GM19023 (cell line): ENCODE data around the gene FHL5.
"Not testable (repeated sequence)": the region's sequence is repeated elsewhere in the genome, so short reads cannot be mapped to it uniquely, and the experiment has no call there.

ENCODE experiments used
- ATAC-seq: cut with Tn5 transposase; IDR thresholded peaks from one replicate; pipeline ENCODE4 v1.9.1; 2021; ENCODE audit warnings: mild to moderate bottlenecking, moderate library complexity; ENCODE audit not compliant: unreplicated experiment

FHL5 gene

DNA sequence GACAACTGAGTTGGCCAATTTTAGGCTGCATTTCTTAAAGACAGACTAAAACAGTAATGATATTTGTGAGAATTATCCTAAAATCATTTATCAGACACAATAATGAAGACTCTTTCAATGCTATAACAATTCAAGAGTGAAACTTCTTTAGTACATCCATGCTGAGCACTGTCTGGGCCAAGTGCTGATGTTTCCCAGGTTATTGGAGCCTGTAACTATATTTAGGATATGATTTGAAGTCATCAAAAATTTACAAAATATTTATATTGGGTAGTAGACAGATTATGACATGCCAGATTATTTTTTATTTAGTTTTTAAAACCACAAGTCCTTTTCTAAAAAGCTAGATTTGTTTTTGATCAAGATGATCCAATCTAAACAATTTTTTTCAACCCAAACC is 45.1 kb downstream of the FHL5 start:
- no peak for ATAC-seq

DNA sequence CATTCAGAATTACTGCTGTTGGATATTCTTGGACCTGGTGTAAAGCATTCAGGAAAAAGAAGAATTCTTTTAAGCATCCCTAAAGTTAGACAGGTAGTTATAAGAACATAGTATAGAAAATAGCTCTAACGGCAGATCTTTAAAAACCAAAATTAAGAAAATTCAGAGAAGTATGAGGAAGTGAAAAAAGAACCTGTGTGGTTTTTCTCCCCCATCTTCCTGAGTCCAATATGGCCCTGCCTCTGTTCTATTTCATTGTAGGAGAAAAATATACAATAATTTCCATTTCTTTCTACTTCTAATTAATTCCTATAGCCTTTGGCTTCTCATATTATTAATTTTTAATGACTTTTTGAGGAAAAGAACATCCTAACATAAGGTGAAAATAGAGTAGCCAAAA is 47.1 kb downstream of the FHL5 start:
- ATAC-seq: no peak

DNA sequence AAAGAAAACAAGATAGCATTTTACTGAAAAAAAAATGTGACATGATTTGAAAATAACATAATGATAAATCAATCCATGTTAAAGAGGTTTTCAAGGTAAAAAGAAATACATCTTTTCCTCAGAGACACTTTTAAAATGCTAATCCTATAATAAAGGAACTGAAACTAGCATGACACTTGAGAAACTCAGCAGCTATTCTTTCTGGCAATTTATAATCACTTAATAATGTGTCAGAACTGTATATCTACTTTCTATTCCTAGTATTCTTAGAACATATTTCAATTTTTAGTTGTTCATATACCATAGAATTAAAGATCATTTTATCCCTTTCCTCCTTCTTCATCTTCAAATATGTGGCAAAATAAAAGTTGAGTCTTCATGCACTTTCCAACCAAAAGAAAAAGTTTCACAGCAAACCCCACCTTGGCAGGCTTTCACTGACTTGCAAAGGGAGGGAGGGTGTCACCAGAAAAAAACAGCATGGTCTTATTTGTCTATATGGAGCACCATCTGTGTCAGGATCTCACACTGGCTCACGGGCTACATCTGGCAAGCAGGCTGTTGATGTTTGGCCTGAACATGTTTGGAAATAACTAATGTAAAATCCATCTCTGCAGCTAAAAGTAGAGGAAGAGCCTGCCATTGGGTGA is 48.5 kb downstream of the FHL5 start:
- ATAC-seq: peak; percentile 65

DNA sequence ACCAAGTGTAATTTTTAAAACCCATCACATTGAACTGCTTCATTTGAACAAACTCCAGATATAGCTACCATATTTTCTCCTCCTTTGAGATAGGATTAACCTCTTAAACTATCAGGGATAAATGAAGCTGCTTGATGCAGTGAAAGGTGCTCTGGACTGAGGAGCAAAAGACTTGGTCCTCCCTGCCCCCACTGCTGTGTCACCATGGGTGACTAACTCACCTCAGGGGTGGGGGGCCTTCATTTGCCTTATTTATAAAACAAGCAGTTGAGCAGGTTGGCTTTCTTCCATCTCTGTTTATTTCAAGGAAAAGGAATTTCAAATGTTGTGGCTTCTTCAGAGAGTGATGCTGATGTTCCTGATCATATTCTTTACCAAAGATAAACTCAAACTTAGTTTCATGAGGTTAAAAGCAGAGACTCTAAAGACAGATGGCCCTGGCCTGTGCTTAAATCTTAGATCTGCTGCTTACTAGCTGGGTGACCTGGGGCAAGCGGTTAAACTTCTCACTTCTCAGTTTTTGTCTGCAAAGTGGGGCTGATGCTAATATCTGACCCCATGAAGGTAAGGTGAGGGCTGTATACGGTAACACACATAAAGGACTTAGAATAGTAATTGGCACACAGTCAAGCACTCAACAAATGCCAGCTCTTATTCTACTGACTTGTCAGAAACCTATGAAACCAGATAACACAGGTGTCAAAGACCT is 50.5 kb downstream of the FHL5 start:
- ATAC-seq: no peak

- ATAC-seq: no peak
These were observed 57.9 kb downstream of the FHL5 start for GRCh38 chr6:96620851-96621250.

DNA sequence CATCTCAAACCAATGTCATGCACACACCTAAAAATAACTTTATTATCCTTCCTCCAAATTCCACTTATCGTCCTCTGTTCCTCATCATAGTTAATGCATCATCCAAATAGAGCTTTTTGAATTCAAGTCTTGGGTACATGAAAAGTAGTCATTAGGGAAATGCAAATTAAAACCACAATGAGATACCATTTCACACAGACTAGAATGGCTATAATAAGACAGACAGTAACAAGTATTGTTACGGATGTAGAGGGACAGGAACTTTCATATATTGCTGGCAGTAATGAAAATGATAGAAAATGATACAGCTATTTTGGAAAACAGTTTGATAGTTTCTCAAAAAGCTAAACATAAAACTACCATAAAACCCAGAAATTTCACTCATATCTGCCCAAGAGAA is 59.1 kb downstream of the FHL5 start:
- no peak for ATAC-seq

GRCh38 chr6:96624957-96625356 is 62.0 kb downstream of the FHL5 start:
- ATAC-seq: no peak

- peak; percentile 89 for ATAC-seq
These were observed 63.9 kb downstream of the FHL5 start for GRCh38 chr6:96626759-96627364.

DNA sequence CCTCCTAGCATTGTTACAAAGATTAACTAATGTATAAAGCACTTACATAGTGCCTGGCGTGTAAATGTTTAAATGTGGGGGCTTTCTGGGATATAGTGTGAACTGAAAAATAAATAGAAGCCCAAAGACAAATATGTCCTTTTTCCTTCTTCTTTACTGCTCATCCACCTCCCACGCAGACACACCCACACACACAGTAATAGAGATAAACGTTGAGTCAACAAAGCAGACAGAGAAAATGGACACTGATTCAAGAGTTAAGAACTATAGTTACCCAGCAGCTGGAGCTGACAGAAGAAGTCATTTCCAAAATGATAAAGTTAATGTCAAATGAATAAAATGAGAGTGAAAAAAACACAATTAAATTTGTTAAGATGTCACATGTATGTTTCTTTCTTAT is 68.3 kb downstream of the FHL5 start:
- ATAC-seq: no peak

- ATAC-seq: not testable (repeated sequence)
These were observed 75.1 kb downstream of the FHL5 start for GRCh38 chr6:96637979-96638378.

GRCh38 chr6:96645106-96645505 is 82.2 kb downstream of the FHL5 start:
- no peak for ATAC-seq

GRCh38 chr6:96649926-96650325 is 87.0 kb downstream of the FHL5 start:
- ATAC-seq: no peak

DNA sequence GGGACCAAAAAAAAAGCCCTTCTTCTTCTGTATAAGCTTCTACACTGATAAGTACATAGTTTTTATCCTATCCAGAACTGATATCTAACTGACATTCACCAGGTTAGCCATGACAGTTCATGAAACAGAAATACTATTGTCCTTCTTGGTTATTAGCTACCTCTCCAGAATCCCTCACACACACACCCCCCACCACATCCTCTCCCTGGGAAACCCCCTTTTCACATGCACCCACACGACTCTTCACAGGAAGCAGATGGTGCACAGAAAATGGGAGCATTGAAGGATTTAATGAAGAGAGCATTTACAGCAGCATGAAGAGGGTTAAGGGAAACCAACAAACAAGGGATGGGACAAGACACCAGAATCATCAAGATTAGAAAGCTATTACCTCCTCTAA is 88.9 kb downstream of the FHL5 start:
- ATAC-seq: peak; percentile 45

- ATAC-seq: no peak
These were observed 89.6 kb downstream of the FHL5 start for GRCh38 chr6:96652552-96652951.

GRCh38 chr6:96653181-96653580 is 90.3 kb downstream of the FHL5 start:
- no peak for ATAC-seq

DNA sequence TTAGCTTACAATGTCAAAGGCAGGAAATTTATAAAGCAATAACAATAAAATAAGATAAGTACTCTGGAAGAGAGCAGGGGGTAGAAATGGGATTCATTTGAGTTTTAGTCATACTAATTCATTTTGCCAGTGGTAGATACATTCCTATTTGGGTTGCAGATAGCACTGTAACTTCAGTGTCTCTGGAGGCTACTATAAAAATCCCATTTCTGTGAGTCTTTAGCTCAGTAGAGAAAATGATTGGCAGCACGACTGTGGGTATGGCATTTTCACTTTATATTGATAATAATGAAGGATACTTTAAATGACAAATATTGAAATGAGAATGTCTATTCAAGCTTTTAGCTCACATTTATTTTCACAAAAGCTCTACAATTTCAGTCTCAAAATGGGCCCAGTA is 93.6 kb downstream of the FHL5 start:
- ATAC-seq: no peak

- ATAC-seq: no peak
These were observed 94.4 kb downstream of the FHL5 start for GRCh38 chr6:96657344-96657743.

GRCh38 chr6:96659084-96659845 is 96.3 kb downstream of the FHL5 start:
- no peak for ATAC-seq
